ENCODE data around the gene EHMT1. TPM values are rescaled to one million over a fixed set of nuclear protein-coding genes. Genes with fewer than 3 reads are reported as not detected.

The EHMT1 gene
- total RNA-seq (2021; ENCODE audit: unreplicated experiment), result 63.9 TPM
- polyA plus RNA-seq (2012; ENCODE audit: insufficient read length), result 69.9 TPM
- Bru-seq, nascent RNA, result percentile 73 among the genes with signal in this experiment
- BruChase-seq, experiment 1, labeled RNA remaining after a 2-hour chase, result percentile 74 among the genes with signal in this experiment
- percentile 76 among the genes with signal in this experiment for BruChase-seq, experiment 2, labeled RNA remaining after a 6-hour chase
- long read RNA-seq, full-length matches to known transcripts, result 14 of 98 reads
- long read RNA-seq, partial matches to known transcripts, result 50 of 98 reads
- long read RNA-seq, other reads (novel, unspliced or antisense), result 34 of 98 reads

DNA sequence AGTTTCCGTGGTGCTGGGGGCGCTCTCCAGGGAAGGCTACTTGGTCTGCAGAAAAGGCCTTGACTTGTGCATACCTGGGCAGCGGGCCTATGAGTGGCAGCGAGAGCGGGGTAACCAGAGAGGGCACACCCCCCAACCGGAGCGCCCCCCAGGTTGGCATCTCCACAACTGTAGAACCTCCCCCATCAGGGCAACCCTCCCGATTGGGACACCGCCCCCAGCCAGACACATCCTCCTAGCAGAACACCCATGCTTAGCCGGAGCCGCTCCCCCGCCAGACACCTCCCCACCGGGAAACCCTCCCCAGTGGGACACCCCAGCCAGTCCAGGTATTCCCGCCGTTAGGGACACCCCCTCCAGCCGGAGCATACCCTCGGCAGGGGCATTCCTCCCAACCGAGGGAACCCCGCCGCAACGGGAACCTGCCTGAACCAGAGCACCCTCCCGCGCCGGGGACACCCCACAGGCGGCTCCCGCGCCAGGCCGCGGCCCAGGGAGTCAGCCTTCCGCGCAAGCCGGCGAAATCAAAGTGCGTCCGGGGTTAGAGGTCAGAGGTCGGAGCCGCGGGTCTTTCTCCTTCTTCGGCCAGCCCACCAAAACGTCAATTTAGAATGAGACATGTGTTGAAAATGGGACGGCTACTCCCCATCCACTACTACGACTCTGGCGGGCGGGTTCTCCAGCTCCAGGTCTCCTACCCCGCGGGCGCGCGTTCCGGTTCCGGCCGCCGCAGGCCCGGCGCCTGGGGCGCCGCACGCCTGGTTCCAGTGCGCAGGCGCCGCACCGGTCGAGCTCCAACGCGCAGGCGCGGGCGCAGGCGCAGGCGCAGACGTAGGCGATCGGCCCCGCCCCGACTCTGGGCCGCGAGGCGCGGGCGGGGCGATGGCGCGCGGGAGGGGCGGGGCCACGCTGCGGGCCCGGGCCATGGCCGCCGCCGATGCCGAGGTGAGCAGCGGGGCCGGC is at the start of gene EHMT1:
Gene EHMT1 (plus strand): TSS at position 901 of the 963 bp plus-strand sequence. CDS start 24 bp downstream, at position 925.
- Histone ChIP-seq H3K36me3 (ENCODE audit: control insufficient read depth, insufficient read depth, low read length) (peaks cover 6% of the 10 kb centered on the region; the same call in 1 of the 2 replicates), H3K4me1 (ENCODE audit: control insufficient read depth, insufficient read depth, low read length) (peaks cover 38% of the 10 kb centered on the region), H3K9me3 (ENCODE audit: control insufficient read depth, insufficient read depth, low read depth, low read length) (no peaks in the 10 kb centered on the region), H3K27ac (ENCODE audit: low read length) (peak within 1 kb of the TSS; percentile 91), H3K27me3 (ENCODE audit: control insufficient read depth, insufficient read depth, low read length) (no peaks in the 10 kb centered on the region), H3K4me3 (ENCODE audit: low read depth in 2 of 2, low read length in 2 of 2) (peak within 1 kb of the TSS; percentile 87 to 88)
- TF ChIP-seq POLR2AphosphoS5 (IDR thresholded peaks at IDR 0.05; ENCODE audit: low read depth, low read length) (peak; percentile 76), SIN3A (IDR thresholded peaks at IDR 0.05; ENCODE audit: borderline replicate concordance, insufficient read depth, low read depth, low read length) (0 out of 2 replicates have a peak, but pooled peaks have one; percentile 65), TCF7L2 (IDR thresholded peaks at IDR 0.05; ENCODE audit: low read depth, low read length) (peak; percentile 90)
- TF ChIP-seq, protein P1, sequence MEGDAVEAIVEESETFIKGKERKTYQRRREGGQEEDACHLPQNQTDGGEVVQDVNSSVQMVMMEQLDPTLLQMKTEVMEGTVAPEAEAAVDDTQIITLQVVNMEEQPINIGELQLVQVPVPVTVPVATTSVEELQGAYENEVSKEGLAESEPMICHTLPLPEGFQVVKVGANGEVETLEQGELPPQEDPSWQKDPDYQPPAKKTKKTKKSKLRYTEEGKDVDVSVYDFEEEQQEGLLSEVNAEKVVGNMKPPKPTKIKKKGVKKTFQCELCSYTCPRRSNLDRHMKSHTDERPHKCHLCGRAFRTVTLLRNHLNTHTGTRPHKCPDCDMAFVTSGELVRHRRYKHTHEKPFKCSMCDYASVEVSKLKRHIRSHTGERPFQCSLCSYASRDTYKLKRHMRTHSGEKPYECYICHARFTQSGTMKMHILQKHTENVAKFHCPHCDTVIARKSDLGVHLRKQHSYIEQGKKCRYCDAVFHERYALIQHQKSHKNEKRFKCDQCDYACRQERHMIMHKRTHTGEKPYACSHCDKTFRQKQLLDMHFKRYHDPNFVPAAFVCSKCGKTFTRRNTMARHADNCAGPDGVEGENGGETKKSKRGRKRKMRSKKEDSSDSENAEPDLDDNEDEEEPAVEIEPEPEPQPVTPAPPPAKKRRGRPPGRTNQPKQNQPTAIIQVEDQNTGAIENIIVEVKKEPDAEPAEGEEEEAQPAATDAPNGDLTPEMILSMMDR (IDR thresholded peaks at IDR 0.05), result no peak
- TF ChIP-seq, protein P2, sequence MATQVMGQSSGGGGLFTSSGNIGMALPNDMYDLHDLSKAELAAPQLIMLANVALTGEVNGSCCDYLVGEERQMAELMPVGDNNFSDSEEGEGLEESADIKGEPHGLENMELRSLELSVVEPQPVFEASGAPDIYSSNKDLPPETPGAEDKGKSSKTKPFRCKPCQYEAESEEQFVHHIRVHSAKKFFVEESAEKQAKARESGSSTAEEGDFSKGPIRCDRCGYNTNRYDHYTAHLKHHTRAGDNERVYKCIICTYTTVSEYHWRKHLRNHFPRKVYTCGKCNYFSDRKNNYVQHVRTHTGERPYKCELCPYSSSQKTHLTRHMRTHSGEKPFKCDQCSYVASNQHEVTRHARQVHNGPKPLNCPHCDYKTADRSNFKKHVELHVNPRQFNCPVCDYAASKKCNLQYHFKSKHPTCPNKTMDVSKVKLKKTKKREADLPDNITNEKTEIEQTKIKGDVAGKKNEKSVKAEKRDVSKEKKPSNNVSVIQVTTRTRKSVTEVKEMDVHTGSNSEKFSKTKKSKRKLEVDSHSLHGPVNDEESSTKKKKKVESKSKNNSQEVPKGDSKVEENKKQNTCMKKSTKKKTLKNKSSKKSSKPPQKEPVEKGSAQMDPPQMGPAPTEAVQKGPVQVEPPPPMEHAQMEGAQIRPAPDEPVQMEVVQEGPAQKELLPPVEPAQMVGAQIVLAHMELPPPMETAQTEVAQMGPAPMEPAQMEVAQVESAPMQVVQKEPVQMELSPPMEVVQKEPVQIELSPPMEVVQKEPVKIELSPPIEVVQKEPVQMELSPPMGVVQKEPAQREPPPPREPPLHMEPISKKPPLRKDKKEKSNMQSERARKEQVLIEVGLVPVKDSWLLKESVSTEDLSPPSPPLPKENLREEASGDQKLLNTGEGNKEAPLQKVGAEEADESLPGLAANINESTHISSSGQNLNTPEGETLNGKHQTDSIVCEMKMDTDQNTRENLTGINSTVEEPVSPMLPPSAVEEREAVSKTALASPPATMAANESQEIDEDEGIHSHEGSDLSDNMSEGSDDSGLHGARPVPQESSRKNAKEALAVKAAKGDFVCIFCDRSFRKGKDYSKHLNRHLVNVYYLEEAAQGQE (IDR thresholded peaks at IDR 0.05; ENCODE audit: insufficient read depth in 1 of 2, low read depth in 2 of 2, low read length in 1 of 2), result no peak
- no peak for DNase-seq (ENCODE audit: low read depth, low spot score)
- BruUV-seq (replicated peaks), result TSS peak; percentile 88
- POLR2A ChIA-PET, result interaction anchor here (0.6 kb wide), 3 partner anchors 15 to 205 kb away, joined by 3 to 7 read pairs (median 4); no protein-coding TSS in a partner anchor
- intact Hi-C loops (cut with micrococcal nuclease; ENCODE audit: unreplicated experiment) (no loop called here), in situ Hi-C loops (cut with HindIII; ENCODE audit: low pct_unique_long_range_greater_than_20kb, low sequenced_read_pairs) (no loop called here)
- peak; percentile 79 for ATAC-seq
- CTCF ChIA-PET, result interaction anchor here (0.7 kb wide), 1 partner anchor 39 kb away, joined by 3 read pairs; no protein-coding TSS in a partner anchor

DNA sequence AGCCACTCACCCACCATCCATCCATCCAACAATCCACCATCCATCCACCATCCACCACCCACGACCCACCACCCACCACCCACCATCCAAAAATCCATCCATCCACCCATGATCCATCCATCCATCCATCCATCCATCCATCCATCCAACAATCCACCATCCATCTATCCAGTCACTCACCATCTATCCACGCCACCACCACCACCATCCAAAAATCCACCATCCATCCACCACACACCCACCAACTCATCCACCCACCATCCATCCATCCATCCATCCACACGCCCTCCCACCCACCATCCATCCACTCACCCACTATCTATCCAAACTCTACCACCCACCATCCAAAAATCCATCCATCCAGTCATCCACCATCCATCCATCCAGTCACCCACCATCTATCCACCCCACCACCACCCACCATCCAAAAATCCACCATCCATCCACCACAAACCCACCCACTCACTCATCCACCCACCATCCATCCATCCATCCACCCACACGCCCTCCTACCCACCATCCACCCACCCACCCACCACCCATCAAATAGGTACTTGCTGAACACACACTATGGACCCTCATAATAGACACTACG is 49.1 kb upstream of the EHMT1 start:
- intact Hi-C loops (cut with micrococcal nuclease; ENCODE audit: unreplicated experiment) (no loop called here), in situ Hi-C loops (cut with HindIII; ENCODE audit: low pct_unique_long_range_greater_than_20kb, low sequenced_read_pairs) (no loop called here)
- BruUV-seq (replicated peaks), result no TSS peak
- DNase-seq (ENCODE audit: low read depth, low spot score), result no peak
- Histone ChIP-seq H3K4me1 (ENCODE audit: control insufficient read depth, insufficient read depth, low read length) (no peaks in the 10 kb centered on the region), H3K27ac (ENCODE audit: low read length) (no peak overlapping the region), H3K9me3 (ENCODE audit: control insufficient read depth, insufficient read depth, low read depth, low read length) (no peaks in the 10 kb centered on the region), H3K36me3 (ENCODE audit: control insufficient read depth, insufficient read depth, low read length) (0 out of 2 replicates have a peak, but pooled peaks cover 3% of the 10 kb centered on the region), H3K27me3 (ENCODE audit: control insufficient read depth, insufficient read depth, low read length) (no peaks in the 10 kb centered on the region), H3K4me3 (ENCODE audit: low read depth in 2 of 2, low read length in 2 of 2) (no peak overlapping the region)
- ATAC-seq, result no peak
- no peak for TF ChIP-seq POLR2AphosphoS5 (IDR thresholded peaks at IDR 0.05; ENCODE audit: low read depth, low read length)
- TF ChIP-seq TCF7L2 (IDR thresholded peaks at IDR 0.05; ENCODE audit: low read depth, low read length), result no peak
- TF ChIP-seq, protein P2 (IDR thresholded peaks at IDR 0.05; ENCODE audit: insufficient read depth in 1 of 2, low read depth in 2 of 2, low read length in 1 of 2), result no peak
- TF ChIP-seq, protein P1 (IDR thresholded peaks at IDR 0.05), result no peak
- no peak for TF ChIP-seq SIN3A (IDR thresholded peaks at IDR 0.05; ENCODE audit: borderline replicate concordance, insufficient read depth, low read depth, low read length)
- ChIA-PET POLR2A (no interaction called here), CTCF (no interaction called here)

Data from Panc1 (cell line).